ENCODE measurements around the gene INF2.

The INF2 gene

DNA sequence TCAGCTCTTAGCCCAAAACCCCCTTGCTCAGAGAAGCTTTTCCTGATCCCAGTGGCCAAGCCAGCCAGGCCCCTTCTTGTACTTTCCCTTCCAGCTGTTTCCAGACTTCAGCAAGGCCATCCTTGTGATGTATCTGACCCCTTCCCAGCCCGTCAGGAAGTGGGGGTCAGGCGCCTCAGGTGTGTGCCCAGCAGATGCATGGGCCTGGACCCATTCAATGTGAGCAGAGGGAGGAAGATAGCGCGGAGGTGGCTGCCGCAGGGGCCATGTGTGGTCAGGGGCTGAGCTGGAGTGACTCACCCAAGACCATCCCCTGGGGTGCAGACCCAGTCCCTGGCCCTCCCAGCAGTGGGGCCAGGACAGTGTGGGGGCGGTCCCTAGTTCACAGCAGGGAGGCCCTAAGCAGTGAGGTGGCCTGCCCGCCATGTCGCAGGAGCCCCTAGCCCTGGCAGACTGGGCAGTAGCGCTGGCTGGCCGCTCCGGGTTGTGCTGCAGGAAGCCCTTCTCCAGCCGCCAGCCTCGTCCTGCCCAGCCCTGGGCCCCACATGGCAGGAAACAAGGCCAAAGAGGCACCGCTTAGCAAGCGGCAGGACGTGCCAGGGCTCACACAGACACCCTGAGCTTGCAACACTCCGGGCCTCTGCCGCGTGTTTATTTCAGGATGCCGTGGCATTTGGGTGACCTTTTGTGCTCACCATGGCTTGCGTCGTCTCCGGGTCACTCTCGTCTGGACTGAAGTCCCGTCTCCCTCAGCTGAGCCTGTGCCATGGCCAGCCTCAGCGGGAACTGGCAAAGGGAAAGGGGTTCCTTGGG, 46.6 kb downstream of the INF2 start:
- DNase-seq (ENCODE audit: low read depth): peak; percentile 81
- TF ChIP-seq, protein P1, sequence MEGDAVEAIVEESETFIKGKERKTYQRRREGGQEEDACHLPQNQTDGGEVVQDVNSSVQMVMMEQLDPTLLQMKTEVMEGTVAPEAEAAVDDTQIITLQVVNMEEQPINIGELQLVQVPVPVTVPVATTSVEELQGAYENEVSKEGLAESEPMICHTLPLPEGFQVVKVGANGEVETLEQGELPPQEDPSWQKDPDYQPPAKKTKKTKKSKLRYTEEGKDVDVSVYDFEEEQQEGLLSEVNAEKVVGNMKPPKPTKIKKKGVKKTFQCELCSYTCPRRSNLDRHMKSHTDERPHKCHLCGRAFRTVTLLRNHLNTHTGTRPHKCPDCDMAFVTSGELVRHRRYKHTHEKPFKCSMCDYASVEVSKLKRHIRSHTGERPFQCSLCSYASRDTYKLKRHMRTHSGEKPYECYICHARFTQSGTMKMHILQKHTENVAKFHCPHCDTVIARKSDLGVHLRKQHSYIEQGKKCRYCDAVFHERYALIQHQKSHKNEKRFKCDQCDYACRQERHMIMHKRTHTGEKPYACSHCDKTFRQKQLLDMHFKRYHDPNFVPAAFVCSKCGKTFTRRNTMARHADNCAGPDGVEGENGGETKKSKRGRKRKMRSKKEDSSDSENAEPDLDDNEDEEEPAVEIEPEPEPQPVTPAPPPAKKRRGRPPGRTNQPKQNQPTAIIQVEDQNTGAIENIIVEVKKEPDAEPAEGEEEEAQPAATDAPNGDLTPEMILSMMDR (conservative IDR thresholded peaks at IDR 0.05; ENCODE audit: low read depth, low read length): no peak

DNA sequence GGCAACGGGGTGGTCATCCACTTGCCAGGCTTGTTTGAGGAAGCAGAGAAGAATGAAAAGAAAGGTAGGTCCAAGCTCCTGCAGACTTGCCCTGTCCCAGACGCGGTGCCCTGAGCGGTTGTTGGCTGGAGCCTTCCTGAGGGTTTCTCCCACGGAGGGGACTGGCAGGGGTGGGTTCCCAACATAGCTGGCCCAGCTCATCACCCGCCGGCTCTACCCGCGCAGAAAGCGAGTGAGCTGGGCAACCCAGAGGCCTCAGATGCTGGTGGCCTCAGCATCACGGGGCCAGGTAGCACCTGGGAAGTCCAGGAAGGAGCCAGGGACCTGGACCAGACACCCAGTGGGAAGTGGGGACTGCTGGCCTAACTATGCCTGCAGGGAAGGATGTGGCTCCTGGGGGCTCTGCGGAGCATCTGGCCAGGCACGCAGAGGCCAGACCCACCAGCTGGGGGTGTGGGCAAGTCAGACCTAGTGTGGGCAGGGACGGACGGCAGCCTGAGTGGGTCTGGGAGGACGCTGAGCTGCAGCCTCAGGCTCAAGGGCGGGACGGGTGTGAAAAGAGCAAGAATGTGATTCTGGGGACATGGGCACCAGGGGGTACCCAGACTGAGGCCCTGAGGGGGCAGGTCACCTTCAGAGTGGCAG, 49.1 kb downstream of the INF2 start:
- no peak for DNase-seq (ENCODE audit: low read depth)
- no peak overlapping the region for H3K4me3 ChIP-seq (ENCODE audit: low read depth, low read length)
- TF ChIP-seq, protein P1 (conservative IDR thresholded peaks at IDR 0.05; ENCODE audit: low read depth, low read length): no peak

More for the DNA sequence above, 46.6 kb downstream of the INF2 start:
- no peak overlapping the region for H3K4me3 ChIP-seq (ENCODE audit: low read depth, low read length)

- DNase-seq (ENCODE audit: low read depth): no peak
- no peak overlapping the region for H3K4me3 ChIP-seq (ENCODE audit: low read depth, low read length)
- TF ChIP-seq, protein P1 (conservative IDR thresholded peaks at IDR 0.05; ENCODE audit: low read depth, low read length): no peak
Observed at GRCh38 chr14:104739026-104739425, 49.6 kb downstream of the INF2 start.

DNA sequence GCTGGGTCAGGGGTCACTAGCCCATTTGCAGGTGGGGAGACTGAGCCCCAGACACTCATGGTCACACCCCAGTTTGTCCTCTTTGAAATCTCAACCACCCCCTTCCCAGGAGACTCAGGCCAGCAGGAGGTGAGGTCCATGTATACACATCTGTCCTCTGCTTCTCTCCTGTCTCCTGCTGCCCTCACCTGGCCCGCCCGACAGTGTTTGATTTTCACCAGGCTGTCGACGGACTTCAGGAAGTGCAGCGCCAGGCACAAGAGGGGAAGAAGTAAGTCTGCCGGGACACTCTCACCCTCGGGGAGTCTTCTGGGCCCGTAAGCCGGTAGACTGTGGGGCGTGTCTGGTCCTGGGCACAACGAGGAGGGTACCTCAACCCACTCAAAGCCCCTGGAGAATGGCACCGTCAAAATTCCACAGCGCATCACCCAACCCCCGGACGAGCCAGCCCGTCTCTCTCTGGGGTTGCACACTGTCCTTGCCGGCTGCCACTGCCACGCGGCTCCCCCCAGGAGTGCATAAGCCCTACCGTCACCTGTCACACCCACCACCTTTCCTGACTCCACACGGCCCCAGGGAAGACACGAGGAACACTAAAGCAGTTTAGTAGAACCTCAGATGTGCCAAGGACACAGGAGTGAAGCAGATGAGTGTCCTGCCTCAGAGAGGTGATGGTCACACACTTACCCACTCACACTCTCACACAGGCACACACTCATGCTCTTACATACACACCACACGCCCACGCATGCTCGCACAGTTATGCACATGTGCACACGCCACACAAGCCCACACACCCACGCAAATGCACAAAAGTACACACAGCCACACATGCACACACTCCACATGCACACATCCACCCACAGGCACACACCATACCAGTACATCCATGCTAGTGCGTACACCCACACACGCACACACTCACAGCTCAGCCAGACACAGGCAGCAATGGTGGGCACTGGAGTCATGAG, 50.4 kb downstream of the INF2 start:
- TF ChIP-seq, protein P1 (conservative IDR thresholded peaks at IDR 0.05; ENCODE audit: low read depth, low read length): no peak
- H3K4me3 ChIP-seq (ENCODE audit: low read depth, low read length): no peak overlapping the region
- DNase-seq (ENCODE audit: low read depth): no peak

- DNase-seq (ENCODE audit: low read depth): no peak
- no peak overlapping the region for H3K4me3 ChIP-seq (ENCODE audit: low read depth, low read length)
- TF ChIP-seq, protein P1 (conservative IDR thresholded peaks at IDR 0.05; ENCODE audit: low read depth, low read length): no peak
Observed at GRCh38 chr14:104741108-104741802, 51.8 kb downstream of the INF2 start.

DNA sequence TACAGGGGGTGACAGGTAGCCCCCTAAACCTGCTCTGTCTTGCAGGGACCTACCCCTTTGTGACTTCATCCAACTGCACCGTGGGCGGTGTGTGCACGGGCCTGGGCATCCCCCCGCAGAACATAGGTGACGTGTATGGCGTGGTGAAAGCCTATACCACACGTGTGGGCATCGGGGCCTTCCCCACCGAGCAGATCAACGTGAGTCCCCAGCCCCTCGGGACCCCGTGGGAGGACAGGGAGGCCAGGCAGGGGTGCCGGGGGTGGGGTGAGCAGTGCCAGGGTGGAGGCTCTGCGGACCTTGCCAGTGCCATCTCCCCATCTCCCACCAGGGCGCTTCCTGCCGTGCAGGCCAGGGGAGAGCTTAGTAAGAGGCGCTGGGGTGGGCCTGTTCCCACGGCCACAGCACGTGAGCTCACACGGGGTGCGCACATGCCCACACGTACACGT, 52.4 kb downstream of the INF2 start:
- TF ChIP-seq, protein P1 (conservative IDR thresholded peaks at IDR 0.05; ENCODE audit: low read depth, low read length): no peak
- no peak overlapping the region for H3K4me3 ChIP-seq (ENCODE audit: low read depth, low read length)
- no peak for DNase-seq (ENCODE audit: low read depth)
